Bronchial epithelial cell (primary cell): Measurements from ENCODE around the gene ACADVL. TPM values are rescaled to one million over a fixed set of nuclear protein-coding genes. Genes with fewer than 3 reads are reported as not detected.

Source experiments
- DNase-seq: peaks from one replicate; pipeline ENCODE4 v3.0.0-alpha.2; 2010; ENCODE audit warnings: low read depth
- FAIRE-seq: peaks from 2 replicates; lab custom pipeline; 2011; peaks lifted over from hg19 to GRCh38; lab: Jason Lieb, UNC
- H3K27me3 ChIP-seq: 2 replicates; pipeline ENCODE4 v1.5.1; 2011; ENCODE audit warnings: low read length; ENCODE audit not compliant: control insufficient read depth, insufficient read depth
- H3K36me3 ChIP-seq: 2 replicates; pipeline ENCODE4 v1.5.1; 2011; ENCODE audit warnings: low read length; ENCODE audit not compliant: control insufficient read depth, insufficient read depth
- H3K4me3 ChIP-seq: 2 replicates; pipeline ENCODE4 v1.5.1; 2011; ENCODE audit warnings: mild to moderate bottlenecking, low read depth, low read length, control low read depth
- CTCF ChIP-seq: IDR thresholded peaks from 2 replicates; pipeline ENCODE4 v1.5.1; 2011; ENCODE audit warnings: mild to moderate bottlenecking, moderate library complexity, low read length, control low read depth, inconsistent platforms; ENCODE audit not compliant: insufficient read depth, severe bottlenecking
- total RNA-seq: library from RNA; depleted of rRNA; stranded (reverse); fragments of >200 nt; gene quantifications from 2 replicates; pipeline ENCODE4 v1.2.1, GENCODE V29; 2014

The ACADVL gene
- total RNA-seq, 1 donor from 2014 or later, result 216 TPM

DNA sequence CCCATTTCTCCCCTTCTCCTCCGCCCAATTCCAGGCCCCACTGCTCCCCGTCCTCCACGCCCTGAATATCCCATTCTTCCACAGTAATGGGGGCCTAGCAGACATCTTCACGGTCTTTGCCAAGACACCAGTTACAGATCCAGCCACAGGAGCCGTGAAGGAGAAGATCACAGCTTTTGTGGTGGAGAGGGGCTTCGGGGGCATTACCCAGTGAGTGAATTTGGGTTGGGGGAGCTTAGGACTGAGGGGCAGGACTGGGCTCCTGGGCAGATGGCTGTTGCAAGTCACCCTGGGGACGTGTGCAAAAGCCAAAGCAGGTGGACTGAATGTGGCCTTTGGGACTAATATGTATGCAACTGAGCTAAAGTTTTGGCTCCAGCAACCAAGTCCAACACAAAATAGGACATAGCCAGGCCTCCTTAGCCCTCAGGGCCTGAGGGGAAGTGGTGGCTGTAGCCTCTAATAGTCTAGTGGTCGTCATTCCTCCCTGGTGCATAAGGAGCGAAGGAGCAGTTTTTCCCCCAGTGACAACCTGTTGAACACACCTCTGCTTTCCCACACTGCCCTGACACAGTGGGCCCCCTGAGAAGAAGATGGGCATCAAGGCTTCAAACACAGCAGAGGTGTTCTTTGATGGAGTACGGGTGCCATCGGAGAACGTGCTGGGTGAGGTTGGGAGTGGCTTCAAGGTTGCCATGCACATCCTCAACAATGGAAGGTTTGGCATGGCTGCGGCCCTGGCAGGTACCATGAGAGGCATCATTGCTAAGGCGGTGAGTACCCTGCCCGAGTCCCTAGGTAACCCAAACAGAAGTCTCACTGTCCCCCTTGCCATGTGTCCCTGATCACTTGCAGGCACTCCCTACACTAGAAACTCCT, 2.6 kb downstream of the ACADVL start:
- TF ChIP-seq CTCF, result no peak
- DNase-seq, result no peak
- FAIRE-seq, result peak; percentile 62
- H3K27me3 ChIP-seq, result no peaks in the 10 kb centered on the region
- H3K36me3 ChIP-seq, result peaks cover 32% of the 10 kb centered on the region
- H3K4me3 ChIP-seq, result no peak overlapping the region

GRCh38 chr17:7222972-7223292, 3.2 kb downstream of the ACADVL start:
- FAIRE-seq (no peak), DNase-seq (no peak)
- H3K27me3 ChIP-seq, result no peaks in the 10 kb centered on the region
- TF ChIP-seq CTCF, result no peak
- no peak overlapping the region for H3K4me3 ChIP-seq
- peaks cover 37% of the 10 kb centered on the region for H3K36me3 ChIP-seq

DNA sequence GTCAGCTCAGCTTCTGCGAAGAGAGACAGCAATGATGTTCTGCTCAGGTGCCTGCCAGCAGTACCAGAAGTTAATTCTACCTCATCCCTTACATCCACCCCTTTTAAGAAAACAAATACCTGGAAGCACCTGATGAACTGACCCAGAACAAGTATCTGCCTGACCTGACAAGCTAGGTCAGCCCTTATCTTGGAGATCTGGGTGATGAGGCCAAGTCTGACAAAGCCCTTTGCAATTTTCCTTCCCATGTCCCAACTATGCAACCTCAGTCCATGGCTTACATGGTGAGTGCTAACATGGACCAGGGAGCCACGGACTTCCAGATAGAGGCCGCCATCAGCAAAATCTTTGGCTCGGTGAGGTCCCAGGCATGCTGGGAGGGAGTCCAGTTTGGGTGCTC, 3.6 kb downstream of the ACADVL start:
- no peak for FAIRE-seq
- peak; percentile 28 for DNase-seq
- Histone ChIP-seq H3K4me3 (no peak overlapping the region), H3K36me3 (peaks cover 38% of the 10 kb centered on the region), H3K27me3 (no peaks in the 10 kb centered on the region)
- TF ChIP-seq CTCF, result no peak

DNA sequence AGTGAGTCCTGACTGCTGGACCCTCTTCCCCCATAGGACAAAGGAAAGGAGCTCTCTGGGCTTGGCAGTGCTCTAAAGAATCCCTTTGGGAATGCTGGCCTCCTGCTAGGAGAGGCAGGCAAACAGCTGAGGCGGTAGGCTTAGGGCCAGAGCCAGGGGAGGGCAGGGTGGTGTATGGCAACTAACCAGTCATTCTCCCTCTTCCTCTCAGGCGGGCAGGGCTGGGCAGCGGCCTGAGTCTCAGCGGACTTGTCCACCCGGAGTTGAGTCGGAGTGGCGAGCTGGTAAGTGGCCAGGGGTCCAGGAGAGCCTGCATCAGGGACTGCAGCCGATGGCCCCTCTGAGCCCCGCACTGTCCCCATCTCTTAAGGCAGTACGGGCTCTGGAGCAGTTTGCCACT, 4.4 kb downstream of the ACADVL start:
- no peak for DNase-seq
- no peak for TF ChIP-seq CTCF
- Histone ChIP-seq H3K27me3 (no peaks in the 10 kb centered on the region), H3K4me3 (no peak overlapping the region), H3K36me3 (peaks cover 38% of the 10 kb centered on the region)
- no peak for FAIRE-seq

DNA sequence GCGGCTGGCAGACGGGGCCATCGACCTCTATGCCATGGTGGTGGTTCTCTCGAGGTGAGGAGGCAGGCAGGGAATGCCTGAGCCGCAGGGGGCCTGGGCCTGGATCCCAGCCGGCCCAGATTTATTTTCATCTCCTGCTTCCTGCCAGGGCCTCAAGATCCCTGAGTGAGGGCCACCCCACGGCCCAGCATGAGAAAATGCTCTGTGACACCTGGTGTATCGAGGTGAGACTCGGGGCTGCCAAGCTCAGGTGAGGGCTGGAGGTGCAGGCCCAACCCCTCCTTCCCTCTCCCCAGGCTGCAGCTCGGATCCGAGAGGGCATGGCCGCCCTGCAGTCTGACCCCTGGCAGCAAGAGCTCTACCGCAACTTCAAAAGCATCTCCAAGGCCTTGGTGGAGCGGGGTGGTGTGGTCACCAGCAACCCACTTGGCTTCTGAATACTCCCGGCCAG, 4.9 kb downstream of the ACADVL start:
- Histone ChIP-seq H3K36me3 (peaks cover 44% of the 10 kb centered on the region), H3K4me3 (no peak overlapping the region), H3K27me3 (no peaks in the 10 kb centered on the region)
- FAIRE-seq (no peak), DNase-seq (no peak)
- no peak for TF ChIP-seq CTCF
